Esophagus squamous epithelium (tissue), 5 donors: ENCODE measurements around the gene SHC2. TPM values are rescaled to one million over a fixed set of nuclear protein-coding genes. Genes with fewer than 3 reads are reported as not detected.

Experiments
- DNase-seq: peaks from one replicate; lab custom pipeline; 2025; lab: John Stamatoyannopoulos, UW
- H3K27ac ChIP-seq, 4 donors: fragments of 200-600 bp; sonication (generic); one replicate each; pipeline ENCODE4 v1.5.1; 2016 to 2019; ENCODE audit warnings: mild to moderate bottlenecking in 1 of 4
- H3K27me3 ChIP-seq, 4 donors: fragments of 200-600 bp; sonication (generic); 1 replicate in 3 of 4; 2 replicates in 1 of 4; pipeline versions ENCODE4 v1.5.1 to v1.6.0; 2017 to 2021; ENCODE audit warnings: antibody characterized with exemption in 1 of 4
- H3K36me3 ChIP-seq, 3 donors: fragments of 200-600 bp; sonication (generic); one replicate each; pipeline ENCODE4 v1.5.1; 2016 to 2019
- H3K4me1 ChIP-seq, 3 donors: fragments of 200-600 bp; sonication (generic); one replicate each; pipeline ENCODE4 v1.5.1; 2017 to 2019
- H3K4me3 ChIP-seq, 4 donors: fragments of 200-600 bp; sonication (generic); 1 replicate in 3 of 4; 2 replicates in 1 of 4; pipeline ENCODE4 v1.5.1; 2016 to 2019; ENCODE audit warnings: mild to moderate bottlenecking in 2 of 4, moderate library complexity in 1 of 4
- H3K9me3 ChIP-seq, 3 donors: fragments of 200-600 bp; sonication (generic); one replicate each; pipeline ENCODE4 v1.5.1; 2016 to 2019
- CTCF ChIP-seq, 6 experiments: fragments of 450-650 bp in 4 of 6; fragments of 200-600 bp in 2 of 6; sonication (generic) in 2 of 6; IDR thresholded peaks; one replicate each; pipeline ENCODE4 v1.5.1; 2016 to 2019; ENCODE audit warnings: antibody characterized with exemption in 6 of 6, mild to moderate bottlenecking in 4 of 6, moderate library complexity in 4 of 6
- POLR2A ChIP-seq, 4 donors: fragments of 450-650 bp; IDR thresholded peaks; one replicate each; pipeline ENCODE4 v1.6.1; 2017; ENCODE audit warnings: antibody characterized with exemption in 4 of 4, mild to moderate bottlenecking in 4 of 4, moderate library complexity in 3 of 4
- WGBS, 2 donors: methylation state at CpG; one replicate each; pipeline ENCODE4 v1.1.5; 2018; 5-methylcytosine and 5-hydroxymethylcytosine counted together
- intact Hi-C: fragments of 100-400 bp; cut with DNase I; formaldehyde crosslinking; loops from one replicate; pipeline ENCODE4 v1.15.0; 2022
- total RNA-seq, 4 donors: library from RNA; depleted of rRNA; stranded (reverse); fragments of >200 nt; gene quantifications; one replicate each; pipeline ENCODE4 v1.1.0, GENCODE V29; 2016
- donor health status: DM: yes; HTN: yes; CAD: no.

Gene SHC2
- total RNA-seq, 4 donors from 2014 or later: 1.1 to 10.2 (median 4.7) TPM

GRCh38 chr19:474126-475078, 13.6 kb upstream of the SHC2 start:
- intact Hi-C loops: no loop called here
- H3K27me3 ChIP-seq: peaks cover 0 to 19% (median 0%) of the 10 kb centered on the region in 4 donors
- H3K9me3 ChIP-seq: no peaks in the 10 kb centered on the region
- no peaks in the 10 kb centered on the region for H3K4me1 ChIP-seq
- no peaks in the 10 kb centered on the region for H3K36me3 ChIP-seq
- no peak overlapping the region for H3K27ac ChIP-seq
- no peak for DNase-seq
- no peak overlapping the region for H3K4me3 ChIP-seq
- TF ChIP-seq POLR2A (IDR thresholded peaks at IDR 0.05): no peak
- TF ChIP-seq CTCF (IDR thresholded peaks at IDR 0.05): no peak
- WGBS, 2 donors: 67 to 83% methylated on average over 10 to 17 of the region's 57 CpGs

GRCh38 chr19:472005-472858, 11.4 kb upstream of the SHC2 start:
- TF ChIP-seq CTCF (IDR thresholded peaks at IDR 0.05) (no peak), POLR2A (IDR thresholded peaks at IDR 0.05) (no peak)
- no peak overlapping the region for H3K27ac ChIP-seq
- no peaks in the 10 kb centered on the region for H3K9me3 ChIP-seq
- no peak overlapping the region for H3K4me3 ChIP-seq
- peaks cover 0 to 13% (median 0%) of the 10 kb centered on the region in 4 donors for H3K27me3 ChIP-seq
- no peaks in the 10 kb centered on the region for H3K36me3 ChIP-seq
- no peaks in the 10 kb centered on the region for H3K4me1 ChIP-seq
- intact Hi-C loops: no loop called here
- no peak for DNase-seq
- 57 to 73% methylated on average over 5 to 11 of the region's 23 CpGs for WGBS, 2 donors

GRCh38 chr19:470701-471100, 9.9 kb upstream of the SHC2 start:
- intact Hi-C loops: no loop called here
- H3K9me3 ChIP-seq: no peaks in the 10 kb centered on the region
- WGBS, 2 donors: 75 to 79% methylated on average over 4 to 7 of the region's 20 CpGs
- no peak overlapping the region for H3K4me3 ChIP-seq
- H3K27me3 ChIP-seq: peaks cover 0 to 13% (median 0%) of the 10 kb centered on the region in 4 donors
- TF ChIP-seq CTCF (IDR thresholded peaks at IDR 0.05) (no peak), POLR2A (IDR thresholded peaks at IDR 0.05) (no peak)
- no peaks in the 10 kb centered on the region for H3K4me1 ChIP-seq
- no peaks in the 10 kb centered on the region for H3K36me3 ChIP-seq
- no peak for DNase-seq
- no peak overlapping the region for H3K27ac ChIP-seq

- 72 to 73% methylated on average over 5 to 7 of the region's 7 CpGs for WGBS, 2 donors
- Histone ChIP-seq H3K4me3 (no peak overlapping the region), H3K27me3 (peaks cover 0 to 11% (median 0%) of the 10 kb centered on the region in 4 donors), H3K9me3 (no peaks in the 10 kb centered on the region), H3K36me3 (no peaks in the 10 kb centered on the region), H3K27ac (no peak overlapping the region), H3K4me1 (no peaks in the 10 kb centered on the region)
- no peak for DNase-seq
- intact Hi-C loops: no loop called here
- TF ChIP-seq POLR2A (IDR thresholded peaks at IDR 0.05) (no peak), CTCF (IDR thresholded peaks at IDR 0.05) (no peak)
Observed at GRCh38 chr19:469833-470232, 9.0 kb upstream of the SHC2 start.
